Ectodermal cell (in vitro differentiated cells): Measurements from ENCODE around the gene DHX38. TPM values are rescaled to one million over a fixed set of nuclear protein-coding genes. Genes with fewer than 3 reads are reported as not detected.
A peak's percentile ranks its signal among the peaks of the same experiment; 100 is the strongest.
"Not testable (repeated sequence)": the region's sequence is repeated elsewhere in the genome, so short reads cannot be mapped to it uniquely, and the experiment has no call there.

Experiments
- H3K27ac ChIP-seq: 2 replicates; pipeline ENCODE4 v1.7.0; 2013; ENCODE audit warnings: mild to moderate bottlenecking, low read depth, low read length; ENCODE audit not compliant: insufficient read depth, poor library complexity, severe bottlenecking
- H3K27me3 ChIP-seq: 2 replicates; pipeline ENCODE4 v1.7.0; 2013; ENCODE audit warnings: mild to moderate bottlenecking, low read length; ENCODE audit not compliant: insufficient read depth, control insufficient read depth, poor library complexity, severe bottlenecking
- H3K36me3 ChIP-seq: one replicate; pipeline ENCODE4 v1.7.0; 2013; ENCODE audit warnings: low read length; ENCODE audit not compliant: control insufficient read depth, insufficient read depth
- H3K4me1 ChIP-seq: one replicate; pipeline ENCODE4 v1.7.0; 2013; ENCODE audit warnings: low read length; ENCODE audit not compliant: control insufficient read depth, insufficient read depth
- H3K4me3 ChIP-seq: 2 replicates; pipeline ENCODE4 v1.7.0; 2013; ENCODE audit warnings: low read depth, low read length, control low read depth; ENCODE audit not compliant: insufficient read depth
- H3K9me3 ChIP-seq: 2 replicates; pipeline ENCODE4 v1.7.0; 2013; ENCODE audit warnings: mild to moderate bottlenecking, low read length, moderate library complexity; ENCODE audit not compliant: control insufficient read depth
- WGBS, 2 experiments: methylation state at CpG; one replicate each; pipeline ENCODE4 v1.1.7; 2013; ENCODE audit warnings: missing lambda C conversion rate in 2 of 2; 5-methylcytosine and 5-hydroxymethylcytosine counted together
- polyA plus RNA-seq, 4 experiments: library from polyadenylated mRNA; stranded (reverse); fragments of 50-300 nt; gene quantifications; one replicate each; pipeline ENCODE4 v1.2.3, GENCODE V29; 2013

Gene DHX38
- 58.0 TPM for polyA plus RNA-seq (2013, experiment 1 of 4)
- 63.2 TPM for polyA plus RNA-seq (2013, experiment 2 of 4)
- 39.9 TPM for polyA plus RNA-seq (2013, experiment 3 of 4)
- 45.5 TPM for polyA plus RNA-seq (2013, experiment 4 of 4)

DNA sequence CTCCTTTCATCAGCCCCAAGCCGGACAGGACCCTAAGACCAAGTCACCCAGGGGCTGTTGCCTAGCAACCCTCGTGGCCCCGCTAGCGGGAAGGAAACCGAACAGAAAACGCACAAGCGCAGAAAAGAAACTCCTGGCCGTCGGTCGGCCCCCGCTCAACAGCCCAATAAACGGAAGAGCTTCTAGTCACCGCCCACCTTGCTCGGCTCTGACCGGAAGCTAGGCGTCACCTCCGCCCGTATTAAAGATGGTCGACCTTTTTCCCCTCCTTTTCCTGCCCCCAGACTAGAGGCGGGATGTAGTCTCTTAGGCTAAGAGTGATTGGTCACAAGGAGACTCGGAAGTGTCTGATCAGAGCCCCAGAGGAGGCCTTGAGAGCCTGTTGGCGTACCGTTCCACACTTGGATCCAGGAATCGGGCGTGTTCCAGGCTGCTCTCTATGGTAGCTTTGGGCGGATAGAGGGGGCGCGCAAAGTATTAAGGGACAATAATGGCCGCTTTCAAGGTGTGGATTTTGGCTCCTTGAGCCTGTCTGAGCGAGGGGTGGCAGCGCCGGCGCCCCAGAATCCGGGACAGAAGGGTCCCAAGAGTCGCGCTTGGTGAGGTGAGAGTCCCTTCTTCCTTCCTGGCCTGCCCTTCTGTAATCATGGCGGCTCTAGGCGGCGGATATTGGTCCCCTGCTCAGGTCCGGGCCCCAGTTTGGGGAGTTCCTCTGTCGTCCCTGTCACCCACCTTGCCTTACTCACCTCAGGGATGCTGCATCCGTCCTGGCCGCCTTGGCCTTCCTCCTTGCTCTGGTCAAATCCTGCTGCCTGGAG lies at the start of gene DHX38, which contains the start of gene TXNL4B:
Gene DHX38, plus strand, starts transcription at position 400 of the 818 bp plus-strand sequence. CDS start 2,311 bp downstream, outside the sequence.
Gene TXNL4B, minus strand, starts transcription at position 173 of the 818 bp plus-strand sequence. CDS start 2,871 bp downstream, outside the sequence.
- Histone ChIP-seq H3K36me3 (peaks cover 16% of the 10 kb centered on the region), H3K9me3 (no peaks in the 10 kb centered on the region), H3K27ac (peak within 1 kb of the TSS; percentile 72), H3K4me3 (peak within 1 kb of the TSS; percentile 98), H3K4me1 (peaks cover 11% of the 10 kb centered on the region), H3K27me3 (no peaks in the 10 kb centered on the region)
- 0% methylated on average over 43 of the region's 43 CpGs for WGBS, 2 experiments

GRCh38 chr16:72044296-72044695 lies 49.4 kb upstream of the DHX38 start:
- WGBS, 2 experiments, result 89% methylated on average over 6 of the region's 6 CpGs
- no peak overlapping the region for H3K4me3 ChIP-seq
- no peaks in the 10 kb centered on the region for H3K36me3 ChIP-seq
- H3K9me3 ChIP-seq, result no peaks in the 10 kb centered on the region
- H3K4me1 ChIP-seq, result no peaks in the 10 kb centered on the region
- H3K27ac ChIP-seq, result no peak overlapping the region
- H3K27me3 ChIP-seq, result no peaks in the 10 kb centered on the region

DNA sequence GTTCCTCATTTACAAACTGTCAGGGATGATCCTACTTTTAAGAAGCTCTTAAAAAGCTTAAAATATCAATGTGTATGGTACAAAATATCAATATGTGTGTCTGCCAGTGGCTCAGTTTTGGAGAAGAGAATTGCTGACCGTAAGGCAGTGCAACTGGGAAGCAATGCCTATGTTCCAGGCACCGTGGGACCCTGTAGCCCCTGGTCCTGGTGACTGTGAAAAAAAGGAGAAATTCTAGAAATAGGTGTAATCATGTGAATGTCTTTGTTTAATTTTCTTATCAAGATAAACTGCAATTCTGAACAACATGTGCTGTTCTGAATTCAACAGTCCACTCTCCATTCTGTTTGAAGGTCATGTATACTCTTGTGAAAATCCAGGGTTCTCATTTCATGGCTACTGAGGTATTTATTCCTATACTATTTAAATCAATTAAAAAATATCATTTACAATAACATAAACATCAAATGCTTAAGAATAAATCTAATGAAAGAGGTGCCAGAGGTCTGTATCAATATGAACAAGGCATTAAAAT lies 48.8 kb upstream of the DHX38 start:
- no peaks in the 10 kb centered on the region for H3K36me3 ChIP-seq
- H3K4me1 ChIP-seq, result no peaks in the 10 kb centered on the region

GRCh38 chr16:72049110-72049509 lies 44.5 kb upstream of the DHX38 start:
- Histone ChIP-seq H3K9me3 (no peaks in the 10 kb centered on the region), H3K4me3 (no peak overlapping the region), H3K27me3 (no peaks in the 10 kb centered on the region), H3K4me1 (no peaks in the 10 kb centered on the region), H3K27ac (no peak overlapping the region), H3K36me3 (no peaks in the 10 kb centered on the region)

More for the DNA sequence above, 48.8 kb upstream of the DHX38 start:
- H3K9me3 ChIP-seq, result no peaks in the 10 kb centered on the region
- H3K4me3 ChIP-seq, result no peak overlapping the region
- no peak overlapping the region for H3K27ac ChIP-seq
- WGBS, 2 experiments, result 64 to 66% methylated on average over 2 of the region's 2 CpGs
- no peaks in the 10 kb centered on the region for H3K27me3 ChIP-seq

GRCh38 chr16:72050769-72051464 lies 42.7 kb upstream of the DHX38 start:
- Histone ChIP-seq H3K36me3 (no peaks in the 10 kb centered on the region), H3K9me3 (no peaks in the 10 kb centered on the region), H3K4me1 (no peaks in the 10 kb centered on the region), H3K4me3 (no peak overlapping the region), H3K27ac (no peak overlapping the region), H3K27me3 (no peaks in the 10 kb centered on the region)
- WGBS, 2 experiments, result 95 to 97% methylated on average over 2 to 3 of the region's 4 CpGs

DNA sequence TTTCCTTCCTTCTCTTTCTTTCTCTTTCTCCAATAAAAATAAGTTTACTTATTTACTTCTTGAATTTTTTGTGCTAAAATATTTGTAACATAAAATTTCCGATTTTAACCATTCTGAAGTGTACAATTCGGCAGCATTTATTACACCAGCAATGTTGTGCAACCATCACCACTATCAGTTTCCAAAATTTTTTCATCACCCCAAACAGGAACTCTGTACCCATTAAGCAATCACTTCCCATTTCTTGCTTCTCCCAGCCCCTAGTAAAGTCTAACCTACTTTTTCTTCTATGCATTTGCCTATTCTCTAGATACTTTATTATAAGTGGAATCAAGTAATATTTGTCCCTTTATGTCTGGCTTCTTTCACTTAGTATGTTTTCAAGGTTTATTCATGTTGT lies 41.8 kb upstream of the DHX38 start:
- Histone ChIP-seq H3K27me3 (no peaks in the 10 kb centered on the region), H3K36me3 (no peaks in the 10 kb centered on the region), H3K4me3 (no peak overlapping the region), H3K4me1 (no peaks in the 10 kb centered on the region), H3K27ac (no peak overlapping the region), H3K9me3 (no peaks in the 10 kb centered on the region)
- WGBS, 2 experiments, result 86 to 95% methylated on average over 2 of the region's 2 CpGs

DNA sequence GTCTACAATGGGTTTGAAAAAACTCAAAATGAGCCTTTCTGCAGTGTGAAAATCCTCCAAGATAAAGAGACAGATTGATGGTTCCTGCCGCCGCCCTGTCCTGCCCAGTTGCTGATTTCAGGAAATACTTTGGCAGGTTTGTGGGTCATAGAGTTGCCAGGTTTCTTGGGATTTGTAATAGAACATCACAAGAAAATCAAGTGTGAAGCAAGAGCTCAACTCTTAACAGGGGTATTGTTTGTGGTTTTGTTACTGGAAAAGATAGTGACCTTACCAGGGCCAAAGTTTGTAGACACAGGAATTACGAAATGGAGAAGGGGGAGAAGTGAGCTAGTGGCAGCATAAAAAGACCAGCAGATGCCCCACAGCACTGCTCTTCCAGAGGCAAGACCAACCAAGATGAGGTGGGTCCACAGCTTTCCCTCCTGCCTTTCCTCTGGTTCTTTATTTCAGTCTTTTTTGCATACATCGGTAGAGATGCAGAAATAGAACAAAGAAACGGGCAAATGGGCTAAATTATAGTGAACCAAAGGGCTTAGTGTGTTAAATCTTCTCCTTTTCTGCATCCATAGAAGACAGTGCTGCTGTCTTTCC lies 39.3 kb upstream of the DHX38 start, which contains the start of gene HP:
Gene HP, plus strand, starts transcription at position 252 of the 594 bp plus-strand sequence. Its CDS starts 148 bp downstream, at position 400.
- not testable (repeated sequence) for H3K4me1 ChIP-seq, H3K27ac ChIP-seq, H3K4me3 ChIP-seq, H3K27me3 ChIP-seq, H3K36me3 ChIP-seq, H3K9me3 ChIP-seq
- WGBS, 2 experiments, result 80 to 86% methylated on average over 4 to 5 of the region's 5 CpGs

GRCh38 chr16:72055911-72056310 lies 37.7 kb upstream of the DHX38 start:
- Histone ChIP-seq H3K27ac (no peak overlapping the region), H3K36me3 (no peaks in the 10 kb centered on the region), H3K9me3 (no peaks in the 10 kb centered on the region), H3K4me1 (no peaks in the 10 kb centered on the region), H3K4me3 (no peak overlapping the region), H3K27me3 (no peaks in the 10 kb centered on the region)
- 93 to 95% methylated on average over 4 of the region's 4 CpGs for WGBS, 2 experiments

GRCh38 chr16:72057313-72057712 lies 36.3 kb upstream of the DHX38 start:
- H3K4me3 ChIP-seq, H3K4me1 ChIP-seq, H3K36me3 ChIP-seq, H3K27me3 ChIP-seq, H3K27ac ChIP-seq, H3K9me3 ChIP-seq: not testable (repeated sequence)
- whole genome bisulfite sequencing, 2 experiments, result 91 to 93% methylated on average over 1 to 2 of the region's 6 CpGs

GRCh38 chr16:72059060-72059459 lies 34.6 kb upstream of the DHX38 start:
- not testable (repeated sequence) for H3K9me3 ChIP-seq, H3K27me3 ChIP-seq, H3K4me1 ChIP-seq, H3K27ac ChIP-seq, H3K4me3 ChIP-seq, H3K36me3 ChIP-seq
- WGBS, 2 experiments, result 83 to 94% methylated on average over 5 to 7 of the region's 7 CpGs
